Gastroesophageal sphincter (tissue), 4 donors: ENCODE measurements around the gene GIPC3. TPM values are rescaled to one million over a fixed set of nuclear protein-coding genes. Genes with fewer than 3 reads are reported as not detected.

Experiments
- ATAC-seq: fragments of 150-250 bp; one replicate; pipeline ENCODE4 v1.9.1; 2016; ENCODE audit warnings: mild to moderate bottlenecking, moderate library complexity
- H3K27ac ChIP-seq, 4 donors: fragments of 200-600 bp; sonication (generic) in 3 of 4; 1 replicate in 3 of 4; 2 replicates in 1 of 4; pipeline ENCODE4 v1.5.1; 2016 to 2019
- H3K27me3 ChIP-seq: fragments of 200-600 bp; sonication (generic); one replicate; pipeline ENCODE4 v1.5.1; 2019
- H3K36me3 ChIP-seq, 2 donors: fragments of 200-600 bp; sonication (generic); one replicate each; pipeline ENCODE4 v1.5.1; 2019; ENCODE audit warnings: control low read depth in 1 of 2
- H3K4me1 ChIP-seq, 3 donors: fragments of 200-600 bp; sonication (generic); 1 replicate in 2 of 3; 2 replicates in 1 of 3; pipeline ENCODE4 v1.5.1; 2016 to 2019; ENCODE audit warnings: control low read depth in 2 of 3
- H3K4me3 ChIP-seq, 2 donors: fragments of 200-600 bp; sonication (generic); one replicate each; pipeline ENCODE4 v1.5.1; 2019; ENCODE audit warnings: mild to moderate bottlenecking in 1 of 2, moderate library complexity in 1 of 2
- H3K9me3 ChIP-seq, 3 donors: fragments of 200-600 bp; sonication (generic); one replicate each; pipeline ENCODE4 v1.5.1; 2017 to 2019; ENCODE audit warnings: control low read depth in 2 of 3
- EP300 ChIP-seq: sonication (generic); formaldehyde crosslinking; IDR thresholded peaks from one replicate; pipeline ENCODE4 v1.6.1; 2017; ENCODE audit warnings: antibody characterized with exemption, mild to moderate bottlenecking
- POLR2A ChIP-seq, 2 donors: fragments of 450-650 bp; IDR thresholded peaks; one replicate each; pipeline ENCODE4 v1.6.1; 2017; ENCODE audit warnings: antibody characterized with exemption in 2 of 2, mild to moderate bottlenecking in 2 of 2, moderate library complexity in 1 of 2
- POLR2AphosphoS5 ChIP-seq: sonication (generic); formaldehyde crosslinking; IDR thresholded peaks from one replicate; pipeline ENCODE4 v1.6.1; 2017; ENCODE audit warnings: antibody characterized with exemption
- WGBS, 2 donors: methylation state at CpG; one replicate each; pipeline ENCODE4 v1.1.5; 2018; ENCODE audit warnings: low coverage in 1 of 2; 5-methylcytosine and 5-hydroxymethylcytosine counted together
- total RNA-seq, 4 donors: library from RNA; depleted of rRNA; stranded (reverse); fragments of >200 nt; gene quantifications; one replicate each; pipeline ENCODE4 v1.1.0, GENCODE V29; 2016
- TF ChIP-seq, protein P1 (sequence below), 4 experiments: fragments of 200-600 bp in 2 of 4; fragments of 450-650 bp in 2 of 4; sonication (generic) in 1 of 4; IDR thresholded peaks; one replicate each; pipeline ENCODE4 v1.5.1; 2017 to 2019; ENCODE audit warnings: antibody characterized with exemption in 4 of 4, mild to moderate bottlenecking in 2 of 4, moderate library complexity in 2 of 4

Gene GIPC3
- total RNA-seq, 4 donors from 2014 or later, result 0.94 to 16.8 (median 2.1) TPM

GRCh38 chr19:3539756-3540118 lies 45.5 kb upstream of the GIPC3 start:
- TF ChIP-seq EP300 (no peak), POLR2A (IDR thresholded peaks at IDR 0.05) (no peak), POLR2AphosphoS5 (no peak)
- TF ChIP-seq, protein P1, sequence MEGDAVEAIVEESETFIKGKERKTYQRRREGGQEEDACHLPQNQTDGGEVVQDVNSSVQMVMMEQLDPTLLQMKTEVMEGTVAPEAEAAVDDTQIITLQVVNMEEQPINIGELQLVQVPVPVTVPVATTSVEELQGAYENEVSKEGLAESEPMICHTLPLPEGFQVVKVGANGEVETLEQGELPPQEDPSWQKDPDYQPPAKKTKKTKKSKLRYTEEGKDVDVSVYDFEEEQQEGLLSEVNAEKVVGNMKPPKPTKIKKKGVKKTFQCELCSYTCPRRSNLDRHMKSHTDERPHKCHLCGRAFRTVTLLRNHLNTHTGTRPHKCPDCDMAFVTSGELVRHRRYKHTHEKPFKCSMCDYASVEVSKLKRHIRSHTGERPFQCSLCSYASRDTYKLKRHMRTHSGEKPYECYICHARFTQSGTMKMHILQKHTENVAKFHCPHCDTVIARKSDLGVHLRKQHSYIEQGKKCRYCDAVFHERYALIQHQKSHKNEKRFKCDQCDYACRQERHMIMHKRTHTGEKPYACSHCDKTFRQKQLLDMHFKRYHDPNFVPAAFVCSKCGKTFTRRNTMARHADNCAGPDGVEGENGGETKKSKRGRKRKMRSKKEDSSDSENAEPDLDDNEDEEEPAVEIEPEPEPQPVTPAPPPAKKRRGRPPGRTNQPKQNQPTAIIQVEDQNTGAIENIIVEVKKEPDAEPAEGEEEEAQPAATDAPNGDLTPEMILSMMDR (IDR thresholded peaks at IDR 0.05), result no peak
- no peak overlapping the region for H3K4me3 ChIP-seq
- H3K4me1 ChIP-seq, result peaks cover 0 to 29% (median 0%) of the 10 kb centered on the region in 3 donors
- no peak for ATAC-seq
- no peaks in the 10 kb centered on the region for H3K9me3 ChIP-seq
- no peaks in the 10 kb centered on the region for H3K27me3 ChIP-seq
- 100% methylated on average over 1 of the region's 1 CpG; no CpG with 5 or more reads in 1 of the 2 donors for WGBS, 2 donors
- no peak overlapping the region for H3K27ac ChIP-seq
- H3K36me3 ChIP-seq, result peaks cover 0 to 57% of the 10 kb centered on the region in 2 donors

GRCh38 chr19:3543150-3544057 lies 41.9 kb upstream of the GIPC3 start:
- no peaks in the 10 kb centered on the region for H3K27me3 ChIP-seq
- no peaks in the 10 kb centered on the region for H3K9me3 ChIP-seq
- H3K4me3 ChIP-seq, result no peak overlapping the region
- peak overlapping the region in 2 of 4 donors; percentile 22 to 37 for H3K27ac ChIP-seq
- WGBS, 2 donors, result 57% methylated on average over 2 of the region's 47 CpGs; no CpG with 5 or more reads in 1 of the 2 donors
- peaks cover 0 to 62% of the 10 kb centered on the region in 2 donors for H3K36me3 ChIP-seq
- no peak for ATAC-seq
- peaks cover 0 to 18% (median 0%) of the 10 kb centered on the region in 3 donors for H3K4me1 ChIP-seq
- TF ChIP-seq EP300, result no peak
- TF ChIP-seq POLR2A (IDR thresholded peaks at IDR 0.05), result no peak
- TF ChIP-seq POLR2AphosphoS5, result no peak
- TF ChIP-seq, protein P1 (IDR thresholded peaks at IDR 0.05), result no peak

DNA sequence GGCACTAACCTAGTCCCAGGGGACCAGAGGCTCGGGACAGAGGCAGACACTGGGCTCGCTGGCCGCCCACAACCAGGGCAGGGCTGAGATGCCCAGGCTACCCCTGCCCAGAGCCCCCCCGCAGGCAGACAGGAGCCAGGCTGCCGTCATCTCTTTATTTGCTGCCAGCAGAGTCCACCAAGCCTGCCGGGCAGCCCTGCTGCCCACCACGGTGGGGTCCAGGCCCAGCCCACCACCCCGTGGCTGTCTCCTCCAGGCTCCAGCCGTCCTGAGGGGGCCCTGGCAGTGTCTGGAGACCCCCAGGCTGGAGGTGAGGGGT lies 41.3 kb upstream of the GIPC3 start:
- no peaks in the 10 kb centered on the region for H3K9me3 ChIP-seq

DNA sequence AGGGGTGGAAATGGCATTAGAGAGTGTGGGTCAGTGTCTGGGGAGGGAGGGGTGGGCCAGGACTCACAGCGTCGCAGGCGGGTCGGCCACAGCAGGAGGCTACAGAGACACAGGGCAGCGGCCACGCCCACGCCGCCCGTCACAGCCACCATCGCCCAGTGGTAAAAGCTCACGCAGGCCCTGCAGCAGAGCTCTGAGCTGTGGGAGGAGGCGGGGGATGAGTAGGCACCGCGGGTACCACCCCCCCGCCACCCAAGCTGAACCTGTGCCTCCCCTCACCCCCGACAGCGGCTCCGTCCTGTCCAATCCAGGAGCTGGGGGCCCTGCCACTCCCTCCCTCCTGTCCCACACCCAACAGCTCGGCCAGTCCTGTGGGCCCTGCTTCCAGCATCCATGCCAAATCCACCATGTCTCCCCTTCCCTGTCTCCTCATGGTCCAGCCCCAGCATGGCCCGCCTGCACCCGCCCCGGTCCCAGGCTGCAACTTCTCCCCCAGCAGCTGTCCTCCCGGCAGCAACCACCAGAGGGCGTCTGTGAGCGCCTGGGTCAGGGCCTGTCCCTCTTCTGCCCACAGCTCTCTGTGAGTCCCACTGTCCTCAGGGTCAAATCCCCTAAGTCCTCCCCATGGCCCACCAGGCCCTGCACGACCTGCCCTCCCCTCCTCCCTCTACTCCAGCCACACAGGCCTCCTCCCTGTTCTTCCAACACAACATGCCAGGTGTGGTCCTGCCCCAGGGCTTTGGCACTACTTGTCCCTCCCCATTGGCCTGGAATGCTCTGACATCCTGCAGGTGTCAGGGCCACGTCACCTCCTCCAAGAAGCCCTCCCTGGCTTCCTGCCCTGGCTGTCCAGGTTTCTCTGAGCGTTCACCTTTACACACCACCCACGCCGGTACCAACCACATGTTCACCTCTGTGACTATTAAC lies 40.3 kb upstream of the GIPC3 start:
- no peak for TF ChIP-seq POLR2AphosphoS5
- TF ChIP-seq POLR2A (IDR thresholded peaks at IDR 0.05), result no peak
- TF ChIP-seq, protein P1 (IDR thresholded peaks at IDR 0.05), result peak in 3 of 4 experiments; percentile 93 to 98 (median 94)
- no peaks in the 10 kb centered on the region for H3K9me3 ChIP-seq
- no peak overlapping the region for H3K27ac ChIP-seq
- H3K4me3 ChIP-seq, result no peak overlapping the region
- no peaks in the 10 kb centered on the region for H3K27me3 ChIP-seq
- H3K4me1 ChIP-seq, result peaks cover 0 to 11% (median 0%) of the 10 kb centered on the region in 3 donors
- peak; percentile 62 for ATAC-seq
- WGBS, 2 donors, result 6 to 50% methylated on average over 3 of the region's 30 CpGs
- peaks cover 0 to 61% of the 10 kb centered on the region in 2 donors for H3K36me3 ChIP-seq

More for the DNA sequence above, 41.3 kb upstream of the GIPC3 start:
- H3K27ac ChIP-seq, result no peak overlapping the region
- peaks cover 0 to 62% of the 10 kb centered on the region in 2 donors for H3K36me3 ChIP-seq
- H3K4me1 ChIP-seq, result peaks cover 0 to 13% (median 0%) of the 10 kb centered on the region in 3 donors
- H3K4me3 ChIP-seq, result no peak overlapping the region
- WGBS, 2 donors, result no CpG with 5 or more reads among the region's 9 CpGs
- TF ChIP-seq EP300 (no peak), POLR2A (IDR thresholded peaks at IDR 0.05) (no peak), POLR2AphosphoS5 (no peak)
- TF ChIP-seq, protein P1 (IDR thresholded peaks at IDR 0.05), result no peak
- no peaks in the 10 kb centered on the region for H3K27me3 ChIP-seq
- ATAC-seq, result no peak
